ENCODE data around the gene DMAP1. TPM values are rescaled to one million over a fixed set of nuclear protein-coding genes. Genes with fewer than 3 reads are reported as not detected.

The DMAP1 gene
- total RNA-seq, 1 experiment from 2014 or later = 27.8 TPM

GRCh38 chr1:44242746-44243145, 29.5 kb downstream of the DMAP1 start (continued):
- TF ChIP-seq SIN3A (IDR thresholded peaks at IDR 0.05; ENCODE audit: low read depth) = no peak
- TF ChIP-seq FOSL1 (IDR thresholded peaks at IDR 0.05; ENCODE audit: low read depth) = no peak
- TF ChIP-seq YY1 (IDR thresholded peaks at IDR 0.05; ENCODE audit: extremely low read depth, insufficient replicate concordance, low read depth, low read length) = no peak
- TF ChIP-seq POLR2AphosphoS5 (IDR thresholded peaks at IDR 0.05; ENCODE audit: low read depth, low read length) = no peak
- TF ChIP-seq CEBPB (IDR thresholded peaks at IDR 0.05; ENCODE audit: low read depth) = no peak
- TF ChIP-seq CBX3 (IDR thresholded peaks at IDR 0.05; ENCODE audit: low read depth) = no peak
- no peak for TF ChIP-seq RAD21 (IDR thresholded peaks at IDR 0.05; ENCODE audit: low read depth)
- no peak for TF ChIP-seq SP1 (IDR thresholded peaks at IDR 0.05; ENCODE audit: low read depth)
- no peak for TF ChIP-seq ZBTB33 (IDR thresholded peaks at IDR 0.05; ENCODE audit: extremely low read depth, insufficient replicate concordance, low read length)
- no peak for TF ChIP-seq POLR2A (IDR thresholded peaks at IDR 0.05; ENCODE audit: borderline replicate concordance, extremely low read depth, insufficient read depth, insufficient read length)

GRCh38 chr1:44243782-44244495, 30.7 kb downstream of the DMAP1 start:
- Histone ChIP-seq H3K4me3 (replicated peaks in 1 of 2; ENCODE audit: low read depth in 1 of 2, low read length in 2 of 2) (no peak overlapping the region), H3K36me3 (ENCODE audit: control insufficient read depth in 1 of 2, insufficient read depth in 2 of 2, low read length in 2 of 2) (no peaks in the 10 kb centered on the region; a peak in 1 of 4 replicates), H3K9me2 (ENCODE audit: insufficient read depth) (no peaks in the 10 kb centered on the region), H3K9me3 (ENCODE audit: control insufficient read depth in 1 of 2, insufficient read depth in 1 of 2, low read depth in 1 of 2, low read length in 2 of 2) (no peaks in the 10 kb centered on the region), H2AFZ (ENCODE audit: low read depth, low read length, poor library complexity, severe bottlenecking) (no peak overlapping the region), H4K20me1 (ENCODE audit: insufficient read depth) (no peaks in the 10 kb centered on the region), H3K4me2 (ENCODE audit: low read length) (no peak overlapping the region), H3K27ac (ENCODE audit: low read depth, low read length) (no peak overlapping the region), H3K4me1 (ENCODE audit: control insufficient read depth in 1 of 2, insufficient read depth in 2 of 2, low read length in 2 of 2) (peaks cover 11 to 13% of the 10 kb centered on the region in 2 experiments), H3K27me3 (ENCODE audit: insufficient read depth, low read length) (no peaks in the 10 kb centered on the region), H3K79me2 (ENCODE audit: insufficient read depth, low read length) (no peaks in the 10 kb centered on the region), H3K9ac (ENCODE audit: low read length) (no peak overlapping the region)
- ChIA-PET RAD21 (ENCODE audit: low non-redundant PET in 1 of 2, low total read pairs in 2 of 2, uncharacterized antibody in 2 of 2, unreplicated experiment in 2 of 2) (no interaction called here), POLR2A (no interaction called here), CTCF (no interaction called here)
- intact Hi-C loops (cut with micrococcal nuclease) = no loop called here
- TF ChIP-seq POLR2A (IDR thresholded peaks at IDR 0.05; ENCODE audit: borderline replicate concordance, extremely low read depth, insufficient read depth, insufficient read length) = no peak
- TF ChIP-seq JUND (IDR thresholded peaks at IDR 0.05) = no peak
- TF ChIP-seq SIN3A (IDR thresholded peaks at IDR 0.05; ENCODE audit: low read depth) = no peak
- no peak for TF ChIP-seq FOSL1 (IDR thresholded peaks at IDR 0.05; ENCODE audit: low read depth)
- no peak for TF ChIP-seq YY1 (IDR thresholded peaks at IDR 0.05; ENCODE audit: extremely low read depth, insufficient replicate concordance, low read depth, low read length)
- no peak for TF ChIP-seq EZH2phosphoT487 (IDR thresholded peaks at IDR 0.05; ENCODE audit: borderline replicate concordance)
- TF ChIP-seq RAD21 (IDR thresholded peaks at IDR 0.05; ENCODE audit: low read depth) = no peak
- no peak for TF ChIP-seq CTCF (IDR thresholded peaks at IDR 0.05 in 2 of 3, conservative IDR thresholded peaks at IDR 0.05 in 1 of 3; ENCODE audit: borderline replicate concordance in 1 of 3, insufficient read depth in 1 of 3, low read depth in 2 of 3, low read length in 2 of 3)
- TF ChIP-seq EGR1 (IDR thresholded peaks at IDR 0.05; ENCODE audit: low read depth) = no peak
- TF ChIP-seq POLR2AphosphoS5 (IDR thresholded peaks at IDR 0.05; ENCODE audit: low read depth, low read length) = no peak
- DNase-seq (ENCODE audit: low read depth, low spot score) = no peak
- no TSS peak for BruUV-seq (replicated peaks)
- ATAC-seq = no peak

All from HCT116 (cell line).